SW 1271 (cell line): ENCODE data around the gene SLTM.
"Not testable (repeated sequence)": the region's sequence is repeated elsewhere in the genome, so short reads cannot be mapped to it uniquely, and the experiment has no call there.

Source experiments
- DNase-seq, 2 experiments: peaks; one replicate each; lab custom pipeline; 2025; lab: John Stamatoyannopoulos, UW

The SLTM gene

DNA sequence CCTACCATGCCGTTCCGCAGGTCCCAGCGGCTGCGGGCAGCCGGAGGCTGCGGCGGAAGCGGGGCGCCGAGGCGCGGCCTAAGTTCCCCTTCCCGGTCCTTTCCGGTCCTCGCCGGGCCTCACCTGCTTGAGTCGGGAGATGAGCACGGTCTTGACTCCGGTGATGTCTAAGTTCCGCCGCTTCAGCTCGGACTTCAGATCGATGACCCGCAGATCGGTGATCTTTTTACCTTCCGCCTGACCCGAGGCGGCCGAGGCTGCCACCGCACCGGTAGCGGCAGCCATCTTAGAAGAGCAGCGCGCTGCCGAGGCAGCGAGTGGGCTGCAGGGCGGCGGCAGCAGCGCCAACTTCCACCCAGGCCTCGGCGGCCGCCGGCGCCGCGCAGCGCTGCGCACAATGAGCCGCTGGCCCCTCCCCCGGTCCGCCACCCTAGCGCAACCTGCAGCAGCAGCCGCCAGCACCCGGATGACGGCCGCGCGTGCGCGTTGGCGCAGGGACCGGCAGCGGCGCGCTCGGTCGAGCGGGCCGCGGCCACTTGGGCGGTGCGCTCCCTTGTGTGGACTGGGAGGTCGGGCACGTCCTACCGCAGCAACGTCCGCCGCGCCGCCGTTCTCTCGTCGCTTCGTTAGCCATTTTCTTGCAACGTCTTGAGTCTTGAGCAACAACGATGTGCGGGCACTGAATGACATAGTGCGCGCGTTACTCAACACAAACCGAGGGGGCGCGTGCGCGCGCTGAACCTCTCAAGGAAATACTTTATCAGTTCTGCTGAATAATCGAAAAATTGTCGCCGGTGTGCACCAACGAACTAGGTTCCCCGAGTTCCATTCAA lies at the start of gene SLTM:
Gene SLTM, minus strand, starts transcription at position 399 of the 833 bp plus-strand sequence. Its CDS starts 114 bp downstream, at position 285.
- peak; percentile 91 to 95 for DNase-seq

DNA sequence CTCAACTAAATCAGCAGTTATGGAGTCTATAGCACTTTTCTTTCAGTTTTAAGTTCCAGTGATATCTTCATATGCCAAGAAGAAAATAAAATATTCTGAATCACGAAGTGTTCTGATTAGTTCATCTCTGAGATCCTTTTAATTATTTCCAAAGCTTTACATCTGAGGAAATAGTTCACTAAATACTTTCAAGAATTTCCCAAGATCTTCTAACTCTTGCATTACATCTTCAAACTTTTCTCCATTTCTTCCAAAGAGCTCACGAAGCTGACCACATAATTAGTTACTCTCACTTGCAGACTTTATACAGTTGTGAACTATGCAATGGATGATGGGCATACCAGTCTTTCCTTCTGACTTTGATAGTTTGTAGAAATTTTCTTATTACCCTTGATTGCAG lies 49.8 kb upstream of the SLTM start:
- no peak for DNase-seq

DNA sequence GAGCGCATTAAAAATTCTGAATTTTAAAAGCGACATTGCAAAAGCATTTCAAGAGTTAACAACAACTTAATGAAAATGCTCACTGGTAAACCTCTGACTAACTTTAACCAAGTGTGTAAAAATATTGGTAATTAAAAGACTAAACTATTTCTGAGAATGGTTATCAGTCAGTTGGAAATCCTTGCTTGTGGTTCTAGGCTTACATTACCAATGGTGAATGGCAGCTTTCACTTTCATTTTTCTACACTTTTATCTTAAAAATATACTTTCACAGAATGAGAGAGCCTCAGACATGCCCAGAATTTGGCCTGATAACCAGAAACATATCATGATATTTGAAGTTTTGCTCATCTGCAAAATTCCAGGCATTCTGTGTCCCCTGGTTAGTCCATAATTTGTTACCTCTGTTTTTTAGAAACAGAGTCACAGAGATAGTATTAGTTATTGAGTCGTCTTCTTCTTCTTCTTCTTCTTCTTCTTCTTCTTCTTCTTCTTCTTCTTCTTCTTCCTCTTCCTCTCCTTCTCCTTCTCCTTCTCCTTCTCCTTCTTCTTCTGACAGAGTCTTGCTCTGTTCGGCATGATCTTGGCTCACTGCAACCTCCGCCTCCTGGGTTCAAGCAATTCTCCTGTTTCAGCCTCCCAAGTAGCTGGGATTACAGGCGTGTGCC lies 48.5 kb upstream of the SLTM start:
- no peak for DNase-seq

DNA sequence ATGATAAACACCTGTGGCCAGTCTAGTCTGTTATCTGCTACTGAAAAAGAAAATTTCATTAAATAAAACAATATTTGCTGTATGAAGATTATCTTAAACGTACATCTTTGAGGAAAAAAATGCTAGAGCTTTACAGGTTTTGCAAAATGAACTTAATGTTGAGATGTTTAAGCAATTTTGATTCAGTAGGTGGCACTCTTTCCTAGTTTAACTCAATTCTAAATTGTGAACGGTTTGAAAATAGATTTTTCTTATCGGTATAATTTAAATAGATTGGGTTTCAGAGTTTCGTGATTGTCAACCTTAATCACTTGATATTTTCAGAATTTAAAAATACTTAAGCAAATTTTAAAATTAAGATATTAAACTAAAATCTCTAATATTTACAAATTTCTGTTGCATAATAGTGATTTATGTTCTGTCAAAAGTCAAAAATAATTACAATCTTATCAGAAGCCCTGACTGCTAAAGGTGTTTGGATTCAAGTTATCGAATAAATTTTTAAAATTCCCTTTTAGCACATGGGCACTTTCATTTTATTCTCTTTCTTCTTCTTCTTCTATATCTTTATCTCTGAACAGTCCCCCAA lies 47.0 kb upstream of the SLTM start:
- DNase-seq: peak in 1 of 2 experiments; percentile 61

DNA sequence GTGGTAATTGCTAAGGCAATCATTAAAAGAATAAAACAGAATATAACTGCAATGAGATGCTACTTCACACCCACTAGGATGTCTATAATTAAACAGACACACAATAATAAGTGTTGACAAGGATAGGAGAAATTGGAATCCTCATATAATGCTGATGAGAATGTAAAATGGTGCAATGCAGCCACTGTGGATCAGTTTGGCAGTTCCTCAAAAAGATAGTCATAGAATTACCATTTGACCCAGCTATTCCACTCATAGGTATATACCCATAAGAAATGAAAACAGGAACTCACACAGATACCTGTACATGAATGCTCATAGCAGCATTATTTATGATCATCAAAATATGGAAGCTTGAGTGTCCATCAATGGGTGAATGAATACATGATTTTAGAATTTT lies 44.4 kb upstream of the SLTM start:
- DNase-seq: no peak

DNA sequence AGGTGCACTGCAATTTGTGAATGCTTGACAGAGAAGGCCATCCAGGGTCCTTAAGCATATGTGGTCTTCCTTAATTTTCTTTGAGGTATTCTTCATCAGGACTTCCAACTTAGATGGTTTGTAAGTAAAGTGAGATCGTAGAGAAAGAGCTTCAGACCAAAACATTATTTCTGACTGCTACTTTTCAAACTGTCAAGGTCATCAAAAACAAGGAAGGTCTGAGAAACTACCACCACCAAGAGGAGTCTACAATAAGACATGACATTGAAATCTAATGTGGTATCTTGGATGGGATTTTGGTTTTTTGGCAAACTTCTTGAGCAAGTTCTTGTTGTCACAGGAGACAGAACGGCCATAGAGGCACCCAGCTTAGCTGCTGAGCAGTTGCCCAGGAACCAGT lies 34.0 kb upstream of the SLTM start:
- no peak for DNase-seq

DNA sequence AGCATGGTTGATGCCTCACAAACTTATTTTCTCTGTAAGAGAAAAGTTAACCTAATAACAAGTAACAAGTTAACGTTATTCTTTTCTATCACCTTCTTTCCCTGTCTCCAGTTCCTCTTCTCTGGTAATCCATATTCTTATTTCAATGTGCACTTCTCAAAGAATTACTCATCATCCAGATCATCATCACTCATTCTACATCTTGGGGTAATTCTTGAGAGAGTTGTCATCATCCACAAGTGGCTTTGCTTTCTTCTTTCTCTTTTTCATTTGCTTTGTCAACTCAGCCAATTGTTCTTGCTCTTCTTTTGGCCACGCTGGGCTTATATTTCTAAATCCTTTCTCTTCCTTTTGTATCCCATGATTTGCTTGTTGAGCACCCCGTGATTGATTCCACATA lies 33.2 kb upstream of the SLTM start:
- no peak for DNase-seq

DNA sequence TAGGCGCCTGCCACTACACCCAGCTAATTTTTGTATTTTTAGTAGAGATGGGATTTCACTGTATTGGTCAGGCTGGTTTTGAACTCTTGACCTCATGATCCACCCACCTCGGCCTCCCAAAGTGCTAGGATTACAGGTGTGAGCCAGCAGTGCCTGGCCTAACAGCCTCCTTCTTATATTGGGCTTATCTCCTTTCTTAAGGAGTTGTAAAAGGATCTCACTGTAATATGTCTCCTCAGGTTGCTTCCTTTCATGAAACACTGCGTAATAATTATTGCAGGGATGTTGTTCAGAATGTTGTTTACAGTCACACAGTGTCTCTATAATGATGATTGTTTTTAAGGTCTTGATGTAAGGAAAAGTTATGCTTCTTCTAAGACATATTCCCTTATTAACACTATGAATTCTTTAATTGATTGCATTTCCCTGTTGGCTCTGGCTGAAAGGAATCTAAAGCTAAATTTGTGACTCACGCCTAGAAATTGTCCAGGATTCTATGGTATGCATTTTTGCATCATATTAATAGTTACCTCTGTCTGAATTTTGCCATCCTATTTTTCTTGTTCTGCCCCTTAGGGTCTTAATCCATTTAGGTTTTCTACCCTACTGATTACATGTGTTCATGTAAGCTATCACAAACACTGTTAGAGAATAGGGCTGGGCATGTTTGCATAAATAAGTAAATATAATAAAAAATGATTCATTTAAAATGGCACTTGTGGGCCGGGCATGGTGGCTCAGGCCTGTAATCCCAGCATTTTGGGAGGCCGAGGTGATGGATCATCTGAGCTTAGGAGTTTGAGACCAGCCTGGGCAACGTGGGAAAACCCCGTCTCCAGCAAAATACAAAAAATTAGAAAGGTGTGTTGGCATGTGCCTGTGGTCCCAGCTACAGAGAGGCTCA lies 29.4 kb upstream of the SLTM start:
- DNase-seq: no peak

DNA sequence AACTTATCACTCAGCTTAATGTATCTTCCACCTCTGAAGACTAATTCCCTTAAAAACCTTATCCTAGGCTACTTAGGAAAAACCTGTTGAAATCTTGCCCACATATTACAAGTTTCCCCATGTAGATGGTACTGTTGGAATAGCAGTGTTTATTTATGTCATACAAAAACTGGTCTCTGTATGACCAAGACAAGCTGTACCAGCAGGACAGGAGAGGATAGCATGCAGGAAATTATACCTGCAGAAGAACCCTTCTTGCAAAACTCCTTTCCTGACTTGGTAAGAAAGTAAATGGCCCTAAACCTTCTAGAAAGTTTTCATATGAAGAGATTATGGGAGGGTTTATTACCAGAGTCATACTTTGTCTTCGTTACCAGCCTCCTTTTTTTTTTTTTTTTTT lies 28.7 kb upstream of the SLTM start:
- DNase-seq: no peak

DNA sequence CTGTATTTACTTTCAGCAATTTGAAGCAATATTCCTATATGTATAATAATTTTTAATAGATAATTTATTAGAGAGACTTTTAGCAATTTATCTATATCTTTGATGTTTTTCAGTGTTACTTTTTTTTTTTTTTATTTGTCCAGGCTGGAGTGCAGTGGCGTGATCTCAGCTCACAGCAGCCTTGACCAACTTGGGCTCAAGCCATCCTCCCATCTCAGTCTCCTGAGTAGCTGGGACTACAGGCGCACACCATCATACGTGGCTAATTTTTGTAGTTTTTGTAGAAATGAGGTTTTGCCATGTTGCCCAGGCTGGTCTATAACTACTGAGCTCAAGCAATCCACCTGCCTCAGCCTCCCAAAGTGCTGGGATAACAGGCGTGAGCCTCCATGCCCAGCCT lies 25.3 kb upstream of the SLTM start:
- DNase-seq: no peak

DNA sequence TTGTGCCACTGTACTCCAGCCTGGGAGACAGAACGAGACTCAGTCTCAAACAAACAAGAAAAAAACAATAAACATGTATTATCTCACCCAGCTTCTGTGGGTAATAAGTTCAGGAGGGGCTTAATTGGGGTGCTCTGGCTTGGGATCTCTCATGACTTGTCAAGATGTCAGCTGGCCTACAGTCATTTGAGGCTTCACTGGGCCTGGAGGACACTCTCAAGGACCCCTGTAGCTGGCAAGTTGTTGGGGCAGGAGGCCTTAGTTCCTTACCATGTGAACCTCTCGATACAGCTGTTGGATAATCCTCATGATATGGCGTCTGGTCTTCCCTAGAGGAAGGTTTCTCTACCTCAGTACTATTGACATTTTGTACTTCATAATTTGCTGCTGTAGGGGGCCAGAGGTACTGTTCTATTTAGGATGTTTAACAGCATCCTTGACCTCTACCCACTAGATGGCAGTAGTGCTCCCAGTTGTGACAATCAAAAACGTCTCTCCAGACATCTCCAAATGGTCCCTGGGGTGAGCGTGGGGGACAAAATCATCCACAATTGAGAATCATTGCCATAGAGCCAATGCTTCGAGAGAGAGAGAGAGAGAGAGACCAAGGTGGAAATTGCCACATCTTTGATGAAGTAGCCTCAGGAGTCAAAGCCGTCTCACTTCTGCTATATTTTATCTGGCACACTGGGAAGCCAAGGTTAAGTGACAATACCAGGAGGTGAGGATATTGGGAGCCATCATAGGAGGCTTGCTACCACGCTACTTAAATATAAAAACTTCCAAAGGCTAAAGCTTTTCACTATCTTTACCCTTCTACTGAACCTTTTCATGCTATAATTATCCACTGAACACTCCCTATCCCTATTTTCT lies 23.9 kb upstream of the SLTM start:
- peak in 1 of 2 experiments; percentile 84 for DNase-seq

DNA sequence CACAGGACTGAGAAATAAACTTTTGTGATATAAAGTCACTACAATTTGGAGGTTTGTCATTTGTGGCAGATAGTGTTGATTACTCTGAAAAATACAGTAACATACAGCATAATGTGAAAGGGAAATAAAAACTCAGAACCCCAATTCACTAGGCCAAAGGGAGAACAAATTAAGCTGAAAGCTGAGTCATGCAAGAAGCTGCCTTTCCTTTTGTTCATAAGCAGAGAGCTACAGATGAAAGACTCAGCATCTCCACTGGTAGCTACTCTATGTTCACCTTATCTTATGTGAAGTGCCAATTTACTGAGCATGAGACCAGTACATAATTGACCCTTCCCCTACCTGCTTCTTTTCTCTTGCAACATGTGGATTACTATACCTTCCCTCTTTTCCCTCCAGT lies 19.3 kb upstream of the SLTM start:
- no peak for DNase-seq

DNA sequence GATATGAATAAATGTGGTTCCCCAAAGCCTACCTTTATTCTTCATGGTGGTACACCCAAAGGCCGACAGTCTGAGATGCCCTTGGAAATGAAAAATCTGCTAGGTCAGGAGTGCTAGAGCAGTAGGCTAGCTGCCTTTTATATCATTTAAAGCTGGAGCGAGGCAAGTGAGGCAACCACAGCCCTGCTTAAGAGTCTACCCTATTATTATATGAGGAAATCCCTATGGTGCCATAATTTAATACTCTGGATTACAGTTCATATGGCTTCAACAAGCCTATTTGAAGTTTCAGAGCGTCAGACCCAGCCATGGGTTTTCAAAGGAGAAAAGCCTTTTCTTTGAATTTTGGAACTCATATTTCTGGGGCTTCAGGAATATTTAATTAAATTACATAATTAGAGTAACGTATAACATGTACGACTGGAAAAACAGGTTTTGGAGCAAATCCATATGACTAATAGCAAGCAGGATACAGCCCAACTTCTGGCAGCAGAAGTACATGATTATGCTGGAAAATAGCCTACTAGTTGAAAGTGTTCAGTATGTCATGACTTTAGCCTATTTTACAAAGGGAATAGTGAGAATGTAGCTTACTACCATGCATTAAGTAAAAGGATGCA lies 18.0 kb upstream of the SLTM start:
- DNase-seq: no peak

DNA sequence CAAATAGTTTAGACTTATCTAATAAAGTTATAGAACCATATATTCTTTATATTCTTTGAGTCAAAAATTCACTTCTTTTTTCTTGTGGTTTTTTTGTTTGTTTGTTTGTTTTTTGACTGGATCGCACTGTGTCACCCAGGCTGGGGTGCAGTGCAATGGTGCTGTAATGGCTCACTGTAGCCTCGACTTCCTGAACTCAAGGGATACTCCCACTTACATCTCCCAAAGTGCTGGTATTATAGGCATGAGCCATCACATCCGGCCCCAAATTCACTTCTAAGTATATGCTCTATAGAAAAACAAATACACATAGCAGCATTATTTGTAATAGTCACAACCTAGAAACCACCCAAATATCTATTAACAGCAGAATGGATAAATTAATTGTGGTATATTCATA lies 13.7 kb upstream of the SLTM start:
- DNase-seq: no peak

DNA sequence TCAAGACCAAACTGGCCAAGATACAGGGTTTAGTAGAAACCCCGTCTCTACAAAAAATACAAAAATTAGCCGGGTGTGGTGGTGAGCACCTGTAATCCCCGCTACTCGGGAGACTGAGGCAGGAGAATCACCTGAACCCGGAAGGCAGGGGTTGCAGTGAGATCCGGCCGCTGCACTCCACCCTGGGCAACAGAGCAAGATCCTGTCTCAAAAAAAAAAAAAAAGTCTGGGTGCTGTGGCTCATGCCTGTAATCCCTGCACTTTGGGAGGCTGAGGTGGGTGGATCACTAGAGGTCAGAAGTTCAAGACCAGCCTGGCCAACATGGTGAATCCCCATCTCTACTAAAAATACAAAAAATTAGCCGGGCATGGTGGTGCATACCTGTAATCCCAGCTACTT lies 1.5 kb upstream of the SLTM start:
- not testable (repeated sequence) for DNase-seq

DNA sequence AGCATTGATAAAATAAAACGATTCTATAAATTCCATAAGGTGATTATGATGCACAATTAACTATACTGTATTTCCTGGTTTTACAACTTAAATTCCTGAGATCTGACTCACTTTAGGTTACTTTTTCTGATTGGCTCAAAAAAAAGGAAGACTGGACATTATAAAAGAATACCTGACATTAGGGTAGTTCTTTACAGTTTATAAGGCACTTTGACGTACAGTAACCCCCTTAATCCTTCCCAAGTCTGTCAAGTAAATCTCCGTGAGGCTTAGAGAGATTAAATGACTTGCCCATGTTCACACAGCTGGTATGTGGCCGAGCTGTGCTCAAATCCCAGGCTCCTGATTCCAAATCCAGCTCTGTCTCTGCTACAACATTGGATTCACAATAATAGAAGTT lies 1.0 kb upstream of the SLTM start:
- peak in 1 of 2 experiments; percentile 29 for DNase-seq

DNA sequence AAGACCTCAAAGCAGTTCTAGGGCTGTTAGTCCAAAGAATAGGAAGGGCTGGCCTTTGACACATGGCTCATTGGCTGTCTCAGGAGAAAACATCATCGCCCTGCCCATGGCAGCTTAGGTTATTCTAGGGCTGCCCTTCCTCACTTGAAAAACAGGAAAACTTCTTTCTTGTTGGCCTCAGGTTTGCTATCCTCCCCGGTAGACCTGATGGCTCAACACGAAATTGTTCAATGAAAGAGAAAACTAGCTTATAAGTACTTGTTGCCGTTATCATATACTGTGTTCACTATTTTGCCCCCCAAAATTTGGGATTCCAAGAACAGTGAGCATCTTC lies 602 bp upstream of the SLTM start:
- no peak for DNase-seq

DNA sequence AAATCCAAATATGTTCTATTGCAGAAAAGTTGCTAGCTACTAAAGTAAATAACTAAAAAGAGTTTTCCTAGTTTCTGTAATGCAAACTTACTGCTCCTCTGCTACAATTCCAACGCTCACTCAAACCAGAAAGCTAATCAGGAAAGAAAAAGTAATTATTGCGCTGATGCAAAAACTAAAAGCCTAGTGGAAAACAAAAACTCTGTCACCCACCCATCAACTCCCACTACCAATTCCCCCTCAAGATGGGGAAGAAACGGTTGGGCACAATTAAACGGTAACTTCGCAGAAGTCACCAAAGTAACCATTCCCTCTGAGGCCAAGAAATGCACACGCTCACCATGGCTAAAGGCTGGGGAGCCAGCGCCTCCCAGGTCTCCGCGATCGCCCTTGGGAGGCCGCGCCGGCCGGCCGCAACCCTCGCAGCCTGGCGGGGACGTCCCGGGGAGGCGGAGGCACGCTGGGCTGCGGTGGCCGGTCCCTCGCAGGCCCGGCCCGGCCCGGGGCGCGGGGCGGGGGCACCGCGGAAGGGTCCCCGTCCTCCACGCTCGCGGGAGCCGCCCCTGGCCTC lies 684 bp downstream of the SLTM start:
- DNase-seq: peak in 1 of 2 experiments; percentile 34

DNA sequence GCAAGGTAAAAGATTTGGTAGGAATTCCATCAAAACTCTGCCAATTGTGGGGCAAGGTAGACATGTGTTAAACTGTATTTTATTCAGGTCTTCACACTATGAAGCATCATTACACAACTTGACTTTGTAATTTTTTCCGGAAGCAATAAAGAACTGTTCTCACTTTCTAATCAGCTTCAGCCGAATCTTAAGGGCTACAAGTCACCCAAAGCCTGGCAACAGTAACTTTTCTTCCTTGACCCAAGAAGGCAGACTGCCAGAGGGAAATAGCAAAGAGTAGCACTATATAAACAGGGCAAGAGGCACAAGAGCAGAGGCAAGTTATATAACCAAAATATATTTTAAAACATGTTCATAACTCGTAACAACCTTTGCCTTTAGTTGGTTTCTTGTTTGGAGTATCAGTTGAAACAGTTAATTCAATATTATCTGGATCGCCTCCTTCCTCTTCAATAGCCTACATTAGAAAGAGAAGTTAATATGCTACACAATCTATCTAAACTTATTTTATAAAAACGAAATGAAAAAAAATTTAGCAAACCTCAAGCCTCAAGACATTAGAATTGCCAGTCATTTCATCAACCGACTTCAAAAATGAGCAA lies 1.4 kb downstream of the SLTM start:
- DNase-seq: peak in 1 of 2 experiments; percentile 33

DNA sequence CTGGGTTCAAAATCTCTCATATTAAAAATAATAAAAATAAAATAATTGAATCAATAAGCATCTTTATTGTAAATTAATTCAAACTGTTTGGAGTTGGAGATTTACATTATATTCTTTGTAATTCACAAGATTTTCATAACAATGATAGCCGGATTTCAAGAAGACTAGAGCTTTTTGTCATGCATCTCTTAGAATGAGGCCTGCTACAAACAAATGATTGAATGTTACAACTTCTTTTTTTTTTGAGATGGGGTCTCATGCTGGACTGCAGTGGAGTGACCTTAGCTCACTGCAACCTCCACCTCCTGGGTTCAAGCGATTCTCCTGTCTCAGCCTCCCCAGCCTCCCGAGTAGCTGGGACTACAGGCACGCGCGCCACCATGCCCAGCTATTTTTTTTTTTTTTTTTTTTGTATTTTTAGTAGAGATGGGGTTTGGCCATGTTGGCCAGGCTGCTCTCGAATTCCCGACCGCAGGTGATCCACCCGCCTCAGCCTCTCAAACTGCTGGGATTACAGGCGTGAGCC lies 3.5 kb downstream of the SLTM start:
- DNase-seq: no peak
